Heart right ventricle (tissue), 16 donors: ENCODE measurements around the gene LAD1. TPM values are rescaled to one million over a fixed set of nuclear protein-coding genes. Genes with fewer than 3 reads are reported as not detected.

Experiments
- ATAC-seq, 8 donors: fragments of 200-7000 bp; cut with Tn5 transposase; one replicate each; pipeline ENCODE4 v1.9.1; 2020; ENCODE audit warnings: mild to moderate bottlenecking in 8 of 8, moderate library complexity in 8 of 8, moderate number of reproducible peaks in 1 of 8
- DNase-seq, 2 donors: peaks; one replicate each; pipeline ENCODE4 v3.0.0-alpha.2; 2020
- H3K27ac ChIP-seq, 10 donors: fragments of 200-600 bp; sonication (generic) in 2 of 10; one replicate each; pipeline versions ENCODE4 v1.5.0 to v1.8.0; 2020 to 2022; ENCODE audit warnings: mild to moderate bottlenecking in 3 of 10
- H3K27me3 ChIP-seq, 7 donors: fragments of 200-600 bp; one replicate each; pipeline ENCODE4 v1.8.0; 2021 to 2022; ENCODE audit warnings: mild to moderate bottlenecking in 2 of 7
- H3K36me3 ChIP-seq, 9 donors: fragments of 200-600 bp; sonication (generic) in 1 of 9; one replicate each; pipeline versions ENCODE4 v1.5.0 to v1.8.0; 2020 to 2022; ENCODE audit warnings: mild to moderate bottlenecking in 2 of 9
- H3K4me1 ChIP-seq, 9 donors: fragments of 200-600 bp; sonication (generic) in 1 of 9; one replicate each; pipeline versions ENCODE4 v1.5.0 to v1.8.0; 2020 to 2022; ENCODE audit warnings: mild to moderate bottlenecking in 4 of 9
- H3K4me3 ChIP-seq, 10 donors: fragments of 200-600 bp; sonication (generic) in 2 of 10; one replicate each; pipeline versions ENCODE4 v1.5.0 to v1.8.0; 2020 to 2022; ENCODE audit warnings: mild to moderate bottlenecking in 7 of 10, moderate library complexity in 2 of 10
- H3K9me3 ChIP-seq, 11 donors: fragments of 200-600 bp in 10 of 11; sonication (generic) in 2 of 11; one replicate each; pipeline versions ENCODE4 v1.5.0 to v1.8.0; 2013 to 2022; ENCODE audit warnings: mild to moderate bottlenecking in 2 of 11, control low read depth in 1 of 11, moderate library complexity in 1 of 11
- CTCF ChIP-seq, 9 donors: fragments of 200-600 bp; sonication (generic) in 2 of 9; IDR thresholded peaks; one replicate each; pipeline versions ENCODE4 v1.5.0 to v1.8.0; 2021 to 2022; ENCODE audit warnings: antibody characterized with exemption in 9 of 9, mild to moderate bottlenecking in 5 of 9, moderate library complexity in 1 of 9
- WGBS, 2 donors: extraction: QIAGEN DNeasy Blood & Tissue Kit; methylation state at CpG; one replicate each; pipeline ENCODE4 v1.1.7; 2013; ENCODE audit warnings: inconsistent platforms in 1 of 2; 5-methylcytosine and 5-hydroxymethylcytosine counted together
- intact Hi-C, 10 donors: fragments of 100-400 bp; cut with DNase I; formaldehyde crosslinking; loops; one replicate each; pipeline versions ENCODE4 v1.11.1 to v1.14.2; 2022
- polyA plus RNA-seq, 2 donors: library from polyadenylated mRNA; stranded (reverse); fragments of 200-250 nt; gene quantifications; one replicate each; pipeline ENCODE4 v1.2.3, GENCODE V29; 2013
- total RNA-seq, 10 donors: library from RNA; stranded (reverse); fragmentation: NEBNext Ultra II Directional in 3 of 10; extraction: Animal tissue kit (Norgen Biotek cat#: 25700) in 3 of 10; gene quantifications; one replicate each; pipeline versions ENCODE4 v1.2.1 to v1.2.4, GENCODE V29; 2021 to 2023
- donor health status: Arrhythmogenic right ventricular cardiomyopathy.
- donor health status: ischemic (EF 13 %, LVEDD 7.1; RV severe dilation, severe dysfunction).
- donor health status: healthy with polysubstance abuse.
- donor health status: DM: no; HTN: yes; CAD: no.
- donor health status: DM: no; HTN: no; CAD: no.
- donor health status: ischemic (EF 25% LVEDD 6.9; RV normal size, moderate dysfunction).
- donor health status: ischemic (EF 25% LVEDD 5.7; RV mildly dilated, moderate dysfunction).
- donor health status: healthy.
- donor health status: DM: yes; HTN: yes; CAD: no.
- donor health status: Ischemic cardiomyopathy.
- donor health status: ischemic (EF 35%, LVEDD 5.7; RV mildly dilated, moderate dysfunction).
- donor health status: nonischemic (EF 11% LVEDD 7.7; RV severe dilation, severe dysfunction).
- donor health status: DM: yes; HTN: yes; CAD: no.
- donor health status: PGD.
- donor health status: ischemic (EF 29% LVEDD 5.4; RV normal size, mild dysfunction).
- donor health status: nonischemic (EF 23%, LVEDD 6.1; RV moderate dilation, normal function).

The LAD1 gene
- total and polyA plus RNA-seq, 12 donors, result 0.85 to 42.2 (median 2.9) TPM

- TF ChIP-seq CTCF (IDR thresholded peaks at IDR 0.05), result no peak
- DNase-seq, result no peak
- H3K4me1 ChIP-seq, result peaks cover 0 to 25% (median 4%) of the 10 kb centered on the region in 9 donors
- peak overlapping the region in 2 of 10 donors; percentile 19 to 46 for H3K27ac ChIP-seq
- no peaks in the 10 kb centered on the region for H3K27me3 ChIP-seq
- peak overlapping the region in 1 of 10 donors; percentile 6 for H3K4me3 ChIP-seq
- no peaks in the 10 kb centered on the region for H3K36me3 ChIP-seq
- 46 to 56% methylated on average over 12 of the region's 12 CpGs for WGBS, 2 donors
- ATAC-seq, result peak in 5 of 8 donors; percentile 28 to 75 (median 65)
- H3K9me3 ChIP-seq, result peaks cover 0 to 5% (median 0%) of the 10 kb centered on the region in 11 donors
- intact Hi-C loops, result no loop called here
These were observed 20.9 kb upstream of the LAD1 start for GRCh38 chr1:201419746-201420607.

GRCh38 chr1:201419256-201419655, 20.1 kb upstream of the LAD1 start:
- intact Hi-C loops, result no loop called here
- Histone ChIP-seq H3K27me3 (no peaks in the 10 kb centered on the region), H3K9me3 (peaks cover 0 to 4% (median 0%) of the 10 kb centered on the region in 11 donors), H3K4me3 (no peak overlapping the region), H3K36me3 (no peaks in the 10 kb centered on the region), H3K4me1 (peaks cover 0 to 25% (median 4%) of the 10 kb centered on the region in 9 donors), H3K27ac (peak overlapping the region in 1 of 10 donors; percentile 30)
- ATAC-seq (no peak), DNase-seq (no peak)
- no peak for TF ChIP-seq CTCF (IDR thresholded peaks at IDR 0.05)
- WGBS, 2 donors, result 65 to 76% methylated on average over 4 of the region's 4 CpGs

GRCh38 chr1:201418461-201418860, 19.3 kb upstream of the LAD1 start:
- ATAC-seq (no peak), DNase-seq (no peak)
- no peak for TF ChIP-seq CTCF (IDR thresholded peaks at IDR 0.05)
- Histone ChIP-seq H3K36me3 (no peaks in the 10 kb centered on the region), H3K4me3 (no peak overlapping the region), H3K27ac (no peak overlapping the region), H3K4me1 (peaks cover 0 to 25% (median 4%) of the 10 kb centered on the region in 9 donors), H3K9me3 (peaks cover 0 to 4% (median 0%) of the 10 kb centered on the region in 11 donors), H3K27me3 (no peaks in the 10 kb centered on the region)
- intact Hi-C loops, result no loop called here
- 57 to 78% methylated on average over 3 of the region's 3 CpGs for WGBS, 2 donors

GRCh38 chr1:201414051-201414738, 15.1 kb upstream of the LAD1 start:
- H3K36me3 ChIP-seq, result no peaks in the 10 kb centered on the region
- no peak overlapping the region for H3K4me3 ChIP-seq
- WGBS, 2 donors, result 91 to 92% methylated on average over 15 of the region's 15 CpGs
- no peak overlapping the region for H3K27ac ChIP-seq
- no peaks in the 10 kb centered on the region for H3K27me3 ChIP-seq
- peaks cover 0 to 4% (median 0%) of the 10 kb centered on the region in 11 donors for H3K9me3 ChIP-seq
- H3K4me1 ChIP-seq, result peaks cover 0 to 1% (median 0%) of the 10 kb centered on the region in 9 donors
- DNase-seq (no peak), ATAC-seq (no peak)
- intact Hi-C loops, result no loop called here
- no peak for TF ChIP-seq CTCF (IDR thresholded peaks at IDR 0.05)
